HG02943 (cell line): ENCODE measurements around the gene KLHDC1.
"Not testable (repeated sequence)": the region's sequence is repeated elsewhere in the genome, so short reads cannot be mapped to it uniquely, and the experiment has no call there.

Source experiments
- ATAC-seq: cut with Tn5 transposase; IDR thresholded peaks from one replicate; pipeline ENCODE4 v1.9.1; 2021; ENCODE audit warnings: mild to moderate bottlenecking, low read depth, moderate library complexity; ENCODE audit not compliant: unreplicated experiment

The KLHDC1 gene

GRCh38 chr14:49781040-49781439 is 88.1 kb downstream of the KLHDC1 start:
- ATAC-seq = not testable (repeated sequence)

DNA sequence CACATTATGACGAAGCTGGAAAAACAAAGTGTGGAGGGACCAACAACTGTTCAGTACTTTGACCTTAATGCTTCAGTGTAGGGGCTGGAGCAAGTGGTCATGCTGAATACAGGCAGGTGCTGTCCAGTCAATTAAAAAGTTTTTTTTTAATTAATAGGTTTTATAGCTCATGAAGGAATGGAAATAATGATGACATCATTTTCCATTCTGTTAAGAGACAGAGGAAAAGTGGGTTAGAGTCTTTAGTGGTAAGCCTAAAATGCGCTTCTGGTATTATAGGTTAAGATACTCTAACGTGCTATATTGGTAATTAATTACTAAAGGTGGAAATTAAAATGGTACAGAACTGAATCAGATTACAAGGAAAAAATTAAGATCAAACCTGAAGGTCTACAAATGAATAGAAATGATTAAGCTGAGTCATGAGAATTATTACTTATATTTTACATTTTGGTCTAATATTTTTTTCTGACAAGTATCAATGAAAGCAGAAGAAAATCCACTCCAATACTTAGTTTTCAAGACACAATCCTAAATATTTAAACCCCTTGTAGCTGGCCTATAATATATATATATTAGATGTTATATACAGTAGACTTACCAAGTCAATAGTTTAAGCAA is 90.6 kb downstream of the KLHDC1 start:
- no peak for ATAC-seq

- no peak for ATAC-seq
These were observed 93.4 kb downstream of the KLHDC1 start for GRCh38 chr14:49786315-49786714.

GRCh38 chr14:49792618-49793017 is 99.7 kb downstream of the KLHDC1 start:
- ATAC-seq = no peak

- no peak for ATAC-seq
These were observed 103.1 kb downstream of the KLHDC1 start for GRCh38 chr14:49796025-49796424.
